GM23338 (cell line): ENCODE data around the gene RASL12. TPM values are rescaled to one million over a fixed set of nuclear protein-coding genes. Genes with fewer than 3 reads are reported as not detected.

Experiments
- ATAC-seq: fragments of 200-7000 bp; cut with Tn5 transposase; 3 replicates; pipeline ENCODE4 v1.9.1; 2020
- DNase-seq: peaks from one replicate; pipeline ENCODE4 v3.0.0-alpha.2; 2015; ENCODE audit warnings: low spot score
- H2AFZ ChIP-seq: fragments of 200-600 bp; sonication (generic); 2 replicates; pipeline ENCODE4 v1.8.0; 2016; ENCODE audit warnings: antibody characterized with exemption, mild to moderate bottlenecking, moderate library complexity
- H3F3A ChIP-seq: fragments of 200-600 bp; sonication (generic); replicated peaks from 2 replicates; pipeline ENCODE4 v1.8.0; 2017; ENCODE audit warnings: antibody characterized with exemption, mixed run types, low read depth
- H3K27ac ChIP-seq: fragments of 200-600 bp; sonication (generic); 2 replicates; pipeline ENCODE4 v1.6.1; 2016; ENCODE audit warnings: low read depth
- H3K27me3 ChIP-seq: fragments of 200-600 bp; sonication (generic); 2 replicates; pipeline ENCODE4 v1.8.0; 2016; ENCODE audit warnings: mild to moderate bottlenecking, mixed run types, moderate library complexity; ENCODE audit not compliant: insufficient read depth
- H3K36me3 ChIP-seq: fragments of 200-600 bp; sonication (generic); 2 replicates; pipeline ENCODE4 v1.8.0; 2016; ENCODE audit warnings: mild to moderate bottlenecking; ENCODE audit not compliant: insufficient read depth
- H3K4me1 ChIP-seq: fragments of 200-600 bp; sonication (generic); 2 replicates; pipeline ENCODE4 v1.8.0; 2016; ENCODE audit warnings: mild to moderate bottlenecking, moderate library complexity; ENCODE audit not compliant: insufficient read depth
- H3K4me2 ChIP-seq: fragments of 200-600 bp; sonication (generic); 2 replicates; pipeline ENCODE4 v1.7.1; 2017; ENCODE audit warnings: mixed run types
- H3K4me3 ChIP-seq: fragments of 200-600 bp; sonication (generic); 2 replicates; pipeline ENCODE4 v1.6.1; 2016; ENCODE audit warnings: mixed run types
- H3K79me2 ChIP-seq: fragments of 200-600 bp; sonication (generic); replicated peaks from 2 replicates; pipeline ENCODE4 v1.8.0; 2017; ENCODE audit warnings: mild to moderate bottlenecking; ENCODE audit not compliant: insufficient read depth
- H3K9me2 ChIP-seq: fragments of 200-600 bp; sonication (generic); 2 replicates; pipeline ENCODE4 v1.8.0; 2017; ENCODE audit not compliant: insufficient read depth
- H4K20me1 ChIP-seq: fragments of 200-600 bp; sonication (generic); replicated peaks from 2 replicates; pipeline ENCODE4 v1.8.0; 2017; ENCODE audit warnings: mild to moderate bottlenecking; ENCODE audit not compliant: insufficient read depth
- H3K27ac Mint-ChIP-seq: 2 replicates; pipeline ENCODE4 v1.8.0; 2020; ENCODE audit warnings: inconsistent platforms, mild to moderate bottlenecking, moderate library complexity, mixed read lengths
- H3K27me3 Mint-ChIP-seq: 3 replicates; pipeline ENCODE4 v1.8.0; 2022; ENCODE audit warnings: low read depth, mild to moderate bottlenecking, moderate library complexity, mixed read lengths, inconsistent platforms; ENCODE audit not compliant: insufficient read depth, poor library complexity
- H3K36me3 Mint-ChIP-seq: 3 replicates; pipeline ENCODE4 v1.8.0; 2021; ENCODE audit warnings: low read depth, mild to moderate bottlenecking, inconsistent platforms, moderate library complexity, mixed read lengths
- H3K4me1 Mint-ChIP-seq: 3 replicates; pipeline ENCODE4 v1.8.0; 2020; ENCODE audit warnings: mild to moderate bottlenecking, inconsistent platforms, mixed read lengths
- H3K4me3 Mint-ChIP-seq: 3 replicates; pipeline ENCODE4 v1.8.0; 2021; ENCODE audit warnings: moderate library complexity, mild to moderate bottlenecking, inconsistent platforms, mixed read lengths
- H3K9me3 Mint-ChIP-seq: 3 replicates; pipeline ENCODE4 v1.8.0; 2020; ENCODE audit warnings: moderate library complexity, mild to moderate bottlenecking, inconsistent platforms, mixed read lengths
- CREB1 ChIP-seq: fragments of 250-450 bp; sonication (Bioruptor Pico); IDR thresholded peaks from 2 replicates; pipeline ENCODE4 v1.5.0; 2020; ENCODE audit warnings: low read depth, mild to moderate bottlenecking, moderate library complexity
- EZH2 ChIP-seq: fragments of 200-600 bp; sonication (generic); IDR thresholded peaks from one replicate; pipeline ENCODE4 v1.8.0; 2017; ENCODE audit warnings: antibody characterized with exemption, mild to moderate bottlenecking, low read depth; ENCODE audit not compliant: unreplicated experiment
- EZH2phosphoT487 ChIP-seq: fragments of 200-600 bp; sonication (generic); IDR thresholded peaks from one replicate; pipeline ENCODE4 v1.8.1; 2018; ENCODE audit warnings: antibody characterized with exemption; ENCODE audit not compliant: unreplicated experiment
- JUNB ChIP-seq: IDR thresholded peaks from one replicate; pipeline ENCODE4 v1.6.1; 2016; ENCODE audit warnings: antibody characterized with exemption; ENCODE audit not compliant: unreplicated experiment
- NANOG ChIP-seq: IDR thresholded peaks from 2 replicates; pipeline ENCODE4 v1.6.1; 2016; ENCODE audit warnings: antibody characterized with exemption, borderline replicate concordance
- POLR2AphosphoS5 ChIP-seq: IDR thresholded peaks from 2 replicates; pipeline ENCODE4 v1.6.1; 2016; ENCODE audit warnings: antibody characterized with exemption, low read depth
- ZNF114 ChIP-seq: fragments of 250-450 bp; sonication (Bioruptor Pico); IDR thresholded peaks from 2 replicates; pipeline ENCODE4 v1.5.0; 2020; ENCODE audit warnings: mild to moderate bottlenecking, moderate library complexity
- ZNF331 ChIP-seq: fragments of 250-450 bp; sonication (Bioruptor Pico); IDR thresholded peaks from 2 replicates; pipeline ENCODE4 v1.5.0; 2020; ENCODE audit warnings: low read depth, mild to moderate bottlenecking, moderate library complexity
- polyA plus RNA-seq: library from polyadenylated mRNA; unstranded; fragments of >200 nt; fragmentation: Nextera tagmentation; extraction: Ambion mirVana; gene quantifications from 2 replicates; pipeline ENCODE4 v1.2.1, GENCODE V29; 2016
- total RNA-seq: library from RNA; depleted of rRNA; stranded (reverse); fragments of >200 nt; shearing (Covaris generic); gene quantifications from 2 replicates; pipeline ENCODE4 v1.2.3, GENCODE V29; 2014
- TF ChIP-seq, protein P1 (sequence below): IDR thresholded peaks from one replicate; pipeline ENCODE4 v1.6.1; 2018; ENCODE audit warnings: antibody characterized with exemption; ENCODE audit not compliant: unreplicated experiment
- TF ChIP-seq, protein P2 (sequence below), 2 experiments: fragments of 200-600 bp in 1 of 2; sonication (generic) in 1 of 2; conservative IDR thresholded peaks; 2 replicates each; pipeline versions ENCODE4 v1.5.1 to v1.6.1; 2016 to 2017; ENCODE audit warnings: antibody characterized with exemption in 2 of 2, low read depth in 2 of 2, mild to moderate bottlenecking in 2 of 2, moderate library complexity in 1 of 2
- TF ChIP-seq, protein P3 (sequence below): IDR thresholded peaks from 2 replicates; pipeline ENCODE4 v1.6.1; 2016; ENCODE audit warnings: antibody characterized with exemption

Gene RASL12
- total and polyA plus RNA-seq, 2 experiments from 2014 or later: 4.5 to 27.7 TPM

DNA sequence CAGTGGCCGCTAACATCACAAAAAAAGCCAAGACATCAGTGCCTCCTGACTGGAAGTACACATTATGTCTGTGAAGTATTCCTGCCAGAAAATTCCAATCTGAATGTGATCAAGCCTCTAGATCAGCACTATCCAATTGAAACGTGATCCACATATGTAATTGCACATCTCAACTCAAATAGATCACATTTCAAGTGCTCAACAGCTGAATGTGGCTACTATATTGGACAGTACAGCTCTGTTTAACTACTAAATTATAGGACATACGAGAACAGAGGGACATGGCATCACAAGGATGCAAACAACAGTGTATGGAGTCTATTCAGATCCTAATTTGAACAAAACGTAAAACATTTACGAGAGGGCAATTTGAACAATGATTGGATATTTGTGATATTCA, 47.8 kb upstream of the RASL12 start:
- Mint-ChIP-seq H3K9me3 (no peaks in the 10 kb centered on the region), H3K4me1 (no peaks in the 10 kb centered on the region), H3K36me3 (peaks cover 22% of the 10 kb centered on the region), H3K27ac (no peak overlapping the region), H3K27me3 (no peaks in the 10 kb centered on the region), H3K4me3 (no peak overlapping the region)
- Histone ChIP-seq H2AFZ (no peak overlapping the region), H3K4me1 (no peaks in the 10 kb centered on the region), H3K27me3 (no peaks in the 10 kb centered on the region), H3K9me2 (no peaks in the 10 kb centered on the region), H3K79me2 (no peaks in the 10 kb centered on the region), H3K36me3 (peaks cover 18% of the 10 kb centered on the region; the same call in 1 of the 2 replicates), H3K4me3 (no peak overlapping the region), H4K20me1 (no peaks in the 10 kb centered on the region; the same call in 1 of the 2 replicates), H3K4me2 (no peak overlapping the region), H3F3A (0 out of 2 replicates have a peak, but pooled peaks cover 3% of the 10 kb centered on the region), H3K27ac (no peak overlapping the region)
- TF ChIP-seq ZNF114 (CRISPR knock-in tag) (no peak), NANOG (no peak), JUNB (no peak), EZH2 (no peak), CREB1 (CRISPR knock-in tag) (no peak), POLR2AphosphoS5 (no peak)
- TF ChIP-seq, protein P1, sequence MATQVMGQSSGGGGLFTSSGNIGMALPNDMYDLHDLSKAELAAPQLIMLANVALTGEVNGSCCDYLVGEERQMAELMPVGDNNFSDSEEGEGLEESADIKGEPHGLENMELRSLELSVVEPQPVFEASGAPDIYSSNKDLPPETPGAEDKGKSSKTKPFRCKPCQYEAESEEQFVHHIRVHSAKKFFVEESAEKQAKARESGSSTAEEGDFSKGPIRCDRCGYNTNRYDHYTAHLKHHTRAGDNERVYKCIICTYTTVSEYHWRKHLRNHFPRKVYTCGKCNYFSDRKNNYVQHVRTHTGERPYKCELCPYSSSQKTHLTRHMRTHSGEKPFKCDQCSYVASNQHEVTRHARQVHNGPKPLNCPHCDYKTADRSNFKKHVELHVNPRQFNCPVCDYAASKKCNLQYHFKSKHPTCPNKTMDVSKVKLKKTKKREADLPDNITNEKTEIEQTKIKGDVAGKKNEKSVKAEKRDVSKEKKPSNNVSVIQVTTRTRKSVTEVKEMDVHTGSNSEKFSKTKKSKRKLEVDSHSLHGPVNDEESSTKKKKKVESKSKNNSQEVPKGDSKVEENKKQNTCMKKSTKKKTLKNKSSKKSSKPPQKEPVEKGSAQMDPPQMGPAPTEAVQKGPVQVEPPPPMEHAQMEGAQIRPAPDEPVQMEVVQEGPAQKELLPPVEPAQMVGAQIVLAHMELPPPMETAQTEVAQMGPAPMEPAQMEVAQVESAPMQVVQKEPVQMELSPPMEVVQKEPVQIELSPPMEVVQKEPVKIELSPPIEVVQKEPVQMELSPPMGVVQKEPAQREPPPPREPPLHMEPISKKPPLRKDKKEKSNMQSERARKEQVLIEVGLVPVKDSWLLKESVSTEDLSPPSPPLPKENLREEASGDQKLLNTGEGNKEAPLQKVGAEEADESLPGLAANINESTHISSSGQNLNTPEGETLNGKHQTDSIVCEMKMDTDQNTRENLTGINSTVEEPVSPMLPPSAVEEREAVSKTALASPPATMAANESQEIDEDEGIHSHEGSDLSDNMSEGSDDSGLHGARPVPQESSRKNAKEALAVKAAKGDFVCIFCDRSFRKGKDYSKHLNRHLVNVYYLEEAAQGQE: no peak
- TF ChIP-seq, protein P2, sequence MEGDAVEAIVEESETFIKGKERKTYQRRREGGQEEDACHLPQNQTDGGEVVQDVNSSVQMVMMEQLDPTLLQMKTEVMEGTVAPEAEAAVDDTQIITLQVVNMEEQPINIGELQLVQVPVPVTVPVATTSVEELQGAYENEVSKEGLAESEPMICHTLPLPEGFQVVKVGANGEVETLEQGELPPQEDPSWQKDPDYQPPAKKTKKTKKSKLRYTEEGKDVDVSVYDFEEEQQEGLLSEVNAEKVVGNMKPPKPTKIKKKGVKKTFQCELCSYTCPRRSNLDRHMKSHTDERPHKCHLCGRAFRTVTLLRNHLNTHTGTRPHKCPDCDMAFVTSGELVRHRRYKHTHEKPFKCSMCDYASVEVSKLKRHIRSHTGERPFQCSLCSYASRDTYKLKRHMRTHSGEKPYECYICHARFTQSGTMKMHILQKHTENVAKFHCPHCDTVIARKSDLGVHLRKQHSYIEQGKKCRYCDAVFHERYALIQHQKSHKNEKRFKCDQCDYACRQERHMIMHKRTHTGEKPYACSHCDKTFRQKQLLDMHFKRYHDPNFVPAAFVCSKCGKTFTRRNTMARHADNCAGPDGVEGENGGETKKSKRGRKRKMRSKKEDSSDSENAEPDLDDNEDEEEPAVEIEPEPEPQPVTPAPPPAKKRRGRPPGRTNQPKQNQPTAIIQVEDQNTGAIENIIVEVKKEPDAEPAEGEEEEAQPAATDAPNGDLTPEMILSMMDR (conservative IDR thresholded peaks at IDR 0.05; ENCODE audit: low read depth in 2 of 2): no peak
- TF ChIP-seq, protein P3, sequence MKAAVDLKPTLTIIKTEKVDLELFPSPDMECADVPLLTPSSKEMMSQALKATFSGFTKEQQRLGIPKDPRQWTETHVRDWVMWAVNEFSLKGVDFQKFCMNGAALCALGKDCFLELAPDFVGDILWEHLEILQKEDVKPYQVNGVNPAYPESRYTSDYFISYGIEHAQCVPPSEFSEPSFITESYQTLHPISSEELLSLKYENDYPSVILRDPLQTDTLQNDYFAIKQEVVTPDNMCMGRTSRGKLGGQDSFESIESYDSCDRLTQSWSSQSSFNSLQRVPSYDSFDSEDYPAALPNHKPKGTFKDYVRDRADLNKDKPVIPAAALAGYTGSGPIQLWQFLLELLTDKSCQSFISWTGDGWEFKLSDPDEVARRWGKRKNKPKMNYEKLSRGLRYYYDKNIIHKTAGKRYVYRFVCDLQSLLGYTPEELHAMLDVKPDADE: no peak
- DNase-seq (no peak), ATAC-seq (no peak)

DNA sequence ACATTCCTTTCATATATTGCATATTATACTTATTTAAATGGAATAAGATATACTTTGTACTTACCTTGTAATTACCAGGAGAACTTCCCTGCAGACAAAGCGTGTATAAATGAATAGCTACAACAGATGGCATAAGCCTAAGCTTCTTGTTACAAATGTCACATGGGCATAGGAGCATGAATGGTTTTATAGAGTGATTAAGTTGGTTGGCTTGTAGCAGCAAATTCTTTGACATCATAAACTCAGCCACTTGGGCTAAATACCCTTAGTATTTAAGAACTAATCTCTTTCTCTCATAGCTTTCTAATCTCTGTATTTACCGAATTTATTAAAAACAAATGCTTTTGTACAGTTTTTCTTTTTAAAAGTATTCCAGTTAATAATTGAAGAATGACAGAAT, 47.3 kb upstream of the RASL12 start, which contains the start of gene UBAP1L:
Gene UBAP1L, minus strand, starts transcription at position 115 of the 400 bp plus-strand sequence. CDS start 8,985 bp downstream, outside the sequence.
- no peaks in the 10 kb centered on the region; the same call in 1 of the 2 replicates for H4K20me1 ChIP-seq
- H3F3A ChIP-seq: 0 out of 2 replicates have a peak, but pooled peaks cover 3% of the 10 kb centered on the region
- H3K36me3 ChIP-seq: peaks cover 18% of the 10 kb centered on the region; the same call in 1 of the 2 replicates
- no peaks in the 10 kb centered on the region for H3K27me3 ChIP-seq
- Mint-ChIP-seq H3K4me3 (no peak within 1 kb of the TSS), H3K36me3 (peaks cover 22% of the 10 kb centered on the region), H3K27me3 (no peaks in the 10 kb centered on the region), H3K27ac (no peak within 1 kb of the TSS), H3K9me3 (no peaks in the 10 kb centered on the region), H3K4me1 (no peaks in the 10 kb centered on the region)
- no peaks in the 10 kb centered on the region for H3K9me2 ChIP-seq
- no peak within 1 kb of the TSS for H2AFZ ChIP-seq
- no peak within 1 kb of the TSS for H3K4me2 ChIP-seq
- no peak within 1 kb of the TSS for H3K4me3 ChIP-seq
- no peak for DNase-seq
- H3K79me2 ChIP-seq: no peaks in the 10 kb centered on the region
- no peak within 1 kb of the TSS for H3K27ac ChIP-seq
- ATAC-seq: no peak
- H3K4me1 ChIP-seq: no peaks in the 10 kb centered on the region
- TF ChIP-seq, protein P3: no peak
- no peak for TF ChIP-seq EZH2
- no peak for TF ChIP-seq JUNB
- TF ChIP-seq EZH2phosphoT487: no peak
- TF ChIP-seq ZNF331 (CRISPR knock-in tag): no peak
- no peak for TF ChIP-seq POLR2AphosphoS5
- TF ChIP-seq, protein P1: no peak
